NCI-H2171 treated with DMSO at 0.1 percent for 48 hours (cell line): Measurements from ENCODE around the gene ZIM2.
"Not testable (repeated sequence)": the region's sequence is repeated elsewhere in the genome, so short reads cannot be mapped to it uniquely, and the experiment has no call there.

Source experiments
- DNase-seq: peaks from one replicate; lab custom pipeline; 2025; lab: John Stamatoyannopoulos, UW

Gene ZIM2

DNA sequence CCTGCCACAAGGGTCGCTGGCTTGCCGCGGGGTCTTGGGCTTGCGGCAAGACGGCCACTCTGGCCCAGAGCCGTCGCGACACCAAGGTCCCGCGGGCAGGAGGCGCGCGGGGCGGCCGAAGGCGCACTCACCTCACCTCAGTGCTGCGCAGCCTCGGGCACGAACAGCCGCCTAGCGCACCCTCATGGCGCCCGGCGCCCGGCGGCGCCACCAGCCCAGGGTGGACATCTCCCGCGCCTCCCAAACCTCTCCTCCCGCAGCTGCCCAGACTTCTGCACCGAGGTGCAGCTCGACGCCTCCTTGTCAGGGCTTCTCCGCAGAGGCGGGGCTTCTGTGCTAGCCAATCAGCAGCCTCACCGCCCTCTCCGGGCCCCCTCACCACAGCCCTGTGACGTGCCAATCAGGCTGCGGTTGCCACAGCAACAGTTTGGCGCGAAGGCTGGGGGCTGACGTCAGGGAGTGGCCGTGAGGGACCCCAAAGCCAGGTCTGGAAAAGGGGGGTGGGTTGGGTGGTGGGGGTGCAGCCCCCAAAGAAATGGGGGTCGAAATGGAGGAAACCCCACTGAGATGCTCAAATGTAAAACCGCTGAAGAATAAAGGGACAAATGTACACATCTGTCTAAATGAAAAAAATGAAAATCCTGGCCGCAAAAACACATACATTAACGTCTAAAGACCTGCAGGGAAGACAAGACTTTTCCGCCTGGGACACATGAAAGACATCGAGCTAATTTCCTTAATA, at the start of gene ZIM2, which contains the start of gene PEG3:
Gene ZIM2, minus strand, starts transcription at position 276 of the 742 bp plus-strand sequence. CDS start 16,449 bp downstream, outside the sequence.
Gene PEG3, minus strand, starts transcription at position 276 of the 742 bp plus-strand sequence. CDS start 16,071 bp downstream, outside the sequence.
- no peak for DNase-seq

GRCh38 chr19:56885173-56885985, 44.9 kb upstream of the ZIM2 start:
- no peak for DNase-seq

DNA sequence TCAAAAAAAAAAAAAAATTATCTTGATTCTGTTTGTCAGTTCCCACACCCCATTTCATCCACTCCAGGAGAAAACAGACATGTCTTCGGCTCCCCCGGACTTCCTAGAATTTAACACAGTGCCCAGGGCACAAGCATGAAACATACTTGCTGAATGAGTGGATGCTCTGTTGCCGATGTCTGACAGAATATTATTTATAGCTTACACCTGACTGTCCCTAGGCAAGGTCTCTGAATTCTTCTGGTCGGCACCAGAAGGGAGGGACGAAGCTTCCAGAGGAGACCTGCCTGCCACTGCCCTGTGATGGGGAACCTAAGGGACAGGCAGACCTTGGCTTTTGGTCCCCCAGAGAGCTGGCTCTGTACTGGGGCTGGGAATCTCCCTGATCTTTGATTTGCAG, 43.9 kb upstream of the ZIM2 start:
- no peak for DNase-seq

GRCh38 chr19:56880592-56881190, 40.2 kb upstream of the ZIM2 start:
- no peak for DNase-seq

DNA sequence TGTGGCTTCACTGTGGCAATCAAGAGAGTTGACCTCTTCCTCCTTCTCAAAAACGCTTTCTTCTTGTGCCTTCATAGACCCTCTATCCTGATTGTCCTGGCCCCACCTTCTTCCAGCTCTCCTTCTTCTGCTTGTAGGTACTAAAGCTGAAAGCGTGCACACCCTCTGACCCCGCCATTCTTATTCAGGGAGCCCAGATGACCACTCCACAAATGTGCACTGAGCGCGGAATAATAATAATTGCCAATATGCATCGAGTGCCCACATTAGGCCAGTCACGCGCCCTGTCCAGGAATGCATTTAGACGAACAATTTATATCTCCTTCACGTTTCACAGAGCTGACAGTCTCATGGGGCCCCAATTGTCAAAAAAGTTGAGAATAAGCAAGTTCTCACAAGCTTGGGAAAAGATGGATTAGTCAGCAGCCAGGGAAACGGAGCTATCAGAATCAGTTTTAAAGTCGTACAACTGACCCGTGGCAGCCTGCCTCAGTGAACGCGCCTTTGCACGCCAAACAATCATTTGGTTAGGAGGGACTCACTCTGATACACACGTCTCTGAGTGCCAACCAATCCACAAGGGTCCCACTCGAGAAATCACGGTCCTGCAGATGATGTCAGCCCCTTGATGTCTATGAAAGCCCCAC, 36.7 kb upstream of the ZIM2 start:
- DNase-seq = no peak

GRCh38 chr19:56875717-56876116, 35.2 kb upstream of the ZIM2 start:
- DNase-seq = no peak

DNA sequence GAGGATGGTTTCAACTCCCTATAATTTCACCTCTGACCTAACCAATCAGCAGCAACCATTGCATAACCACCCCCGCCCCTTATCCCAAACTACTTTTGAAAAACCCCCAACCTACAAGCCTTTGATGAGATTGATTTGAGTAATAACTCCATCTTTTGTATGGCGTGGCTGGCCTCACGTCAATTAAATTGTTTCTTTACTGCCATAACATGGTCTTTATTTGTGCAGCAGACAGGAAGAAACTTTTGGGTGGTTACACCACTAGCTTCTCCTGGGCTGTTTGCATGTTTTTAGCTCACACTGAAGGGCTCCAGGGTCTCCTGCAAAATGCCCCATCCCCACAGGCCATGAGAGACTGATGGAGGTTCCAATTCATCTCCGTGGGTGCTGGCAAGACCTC, 34.0 kb upstream of the ZIM2 start:
- DNase-seq = no peak

- DNase-seq = no peak
These were observed 33.0 kb upstream of the ZIM2 start for GRCh38 chr19:56873493-56873892.

DNA sequence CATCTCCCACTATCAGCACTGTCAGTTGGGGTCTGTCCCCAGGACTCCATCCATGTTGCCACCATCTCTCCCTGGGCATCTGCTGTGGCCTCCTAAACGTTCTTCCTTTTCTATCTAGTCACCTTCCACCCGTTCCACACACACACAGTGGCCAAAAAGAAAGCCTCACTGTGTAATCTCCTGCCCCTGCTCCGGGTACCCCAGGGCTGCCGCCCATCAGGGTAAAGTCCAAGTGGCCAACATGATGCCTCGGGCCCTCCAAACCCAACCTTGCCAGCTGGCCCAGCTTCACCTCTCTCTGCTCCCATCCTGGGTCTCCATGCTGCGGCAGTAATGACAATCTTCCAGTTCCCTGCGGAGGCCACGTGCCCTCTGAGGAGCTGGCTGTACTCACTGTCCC, 29.4 kb upstream of the ZIM2 start:
- no peak for DNase-seq

DNA sequence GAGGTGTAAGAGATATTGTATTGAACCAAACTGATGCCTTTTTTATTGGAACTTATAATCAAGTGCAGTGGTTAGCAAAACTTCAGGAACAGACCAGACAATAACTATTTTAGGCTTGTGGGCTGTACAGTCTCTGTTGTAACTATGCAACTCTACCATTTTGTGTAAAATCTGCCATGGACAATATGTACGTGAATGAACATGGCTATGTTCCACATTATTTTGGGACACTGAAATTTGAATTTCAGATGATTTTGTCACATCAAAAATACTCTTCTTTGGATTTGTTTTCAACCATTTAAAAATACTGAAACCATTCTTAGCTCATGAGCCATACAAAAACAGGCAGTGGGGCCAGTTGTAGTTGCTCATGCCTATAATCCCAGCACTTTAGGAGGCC, 27.9 kb upstream of the ZIM2 start:
- DNase-seq = no peak

GRCh38 chr19:56866538-56866937, 26.0 kb upstream of the ZIM2 start:
- no peak for DNase-seq

DNA sequence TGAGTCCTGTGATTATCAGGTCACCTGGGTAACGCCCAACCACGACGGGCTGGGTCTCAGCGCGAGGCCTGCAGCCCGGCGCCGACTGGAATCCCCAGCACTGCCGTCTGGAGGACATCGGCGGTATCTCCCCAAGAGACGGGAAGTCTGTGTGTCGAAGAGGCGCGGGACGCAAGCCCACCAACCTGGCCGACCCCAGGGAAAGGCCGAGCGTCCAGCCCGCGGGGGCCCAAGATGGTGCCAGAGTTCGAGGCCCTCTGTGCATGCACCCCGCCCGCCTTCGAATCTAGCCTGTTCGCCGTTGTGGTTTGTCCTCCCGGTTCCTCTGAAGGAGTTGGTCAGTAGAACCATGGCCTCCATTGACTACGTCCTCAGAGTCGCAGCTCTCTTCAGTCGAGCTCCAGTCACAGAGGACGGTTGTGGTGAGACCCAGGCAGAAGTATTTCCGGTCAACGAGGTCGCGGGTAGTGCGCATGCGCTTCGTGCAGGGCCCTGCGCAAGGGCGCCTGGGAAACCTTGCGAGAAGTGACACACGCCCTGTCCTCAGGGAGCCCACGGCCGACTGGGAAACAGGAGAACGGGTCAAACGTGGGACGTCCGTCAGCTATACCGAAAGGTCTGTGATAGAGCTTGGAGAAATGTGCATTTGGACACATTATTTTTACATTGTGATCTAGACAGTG, 24.1 kb upstream of the ZIM2 start:
- no peak for DNase-seq

DNA sequence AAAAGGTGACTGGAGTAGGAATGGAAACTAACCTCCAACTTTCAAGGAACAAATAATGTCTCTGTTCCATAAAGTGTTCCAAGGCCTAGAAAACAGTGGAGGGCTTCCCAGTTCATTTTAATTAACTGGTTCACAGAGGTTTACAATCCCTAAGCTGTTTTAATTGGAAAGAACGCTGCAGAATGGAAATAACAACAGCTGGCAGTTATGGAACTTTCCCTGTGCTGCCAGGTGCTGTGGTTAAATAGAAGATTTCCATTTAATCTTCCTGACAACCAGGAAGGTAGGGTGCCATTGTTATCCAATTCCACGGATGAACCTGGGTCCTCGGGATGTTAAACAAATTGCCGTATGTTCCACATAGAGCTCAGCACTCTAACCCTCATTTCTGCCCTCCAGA, 22.2 kb upstream of the ZIM2 start:
- DNase-seq = no peak

- DNase-seq = not testable (repeated sequence)
These were observed 19.9 kb upstream of the ZIM2 start for GRCh38 chr19:56860409-56860808.

DNA sequence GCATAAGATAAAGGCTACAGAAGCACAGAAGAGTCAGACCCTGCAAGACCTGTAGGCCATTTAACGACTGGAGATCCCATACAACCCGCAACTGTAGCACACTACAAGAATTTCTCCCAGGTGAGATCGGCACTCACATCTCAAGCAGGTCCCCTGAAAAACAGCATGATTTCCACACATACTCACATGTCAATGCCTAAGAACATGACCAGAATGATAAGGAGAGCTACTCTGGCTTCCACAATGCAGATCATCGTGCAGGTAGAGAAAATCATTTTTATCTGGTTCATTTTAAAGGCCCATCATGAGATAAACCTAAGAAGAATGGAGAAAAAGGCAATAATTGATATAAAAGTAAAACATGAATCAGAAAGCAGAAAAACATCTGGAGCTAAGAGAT, 17.5 kb upstream of the ZIM2 start:
- DNase-seq = no peak

- no peak for DNase-seq
These were observed 16.3 kb upstream of the ZIM2 start for GRCh38 chr19:56856822-56857221.

DNA sequence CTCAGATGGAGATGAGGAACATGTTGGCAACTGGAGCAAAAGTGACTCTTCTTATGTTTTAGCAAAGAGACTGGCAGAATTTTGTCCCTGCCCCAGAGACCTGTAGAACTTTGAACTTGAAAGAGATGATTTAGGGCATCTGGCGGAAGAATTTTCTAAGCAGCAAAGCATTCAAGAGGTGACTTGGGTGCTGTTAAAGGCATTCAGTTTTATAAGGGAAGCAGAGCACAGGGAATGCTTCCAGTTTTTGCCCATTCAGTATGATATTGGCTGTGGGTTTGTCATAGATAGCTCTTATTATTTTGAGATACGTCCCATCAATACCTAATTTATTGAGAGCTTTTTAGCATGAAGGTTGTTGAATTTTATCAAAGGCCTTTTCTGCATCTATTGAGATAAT, 11.8 kb upstream of the ZIM2 start:
- not testable (repeated sequence) for DNase-seq

GRCh38 chr19:56848166-56848565, 7.6 kb upstream of the ZIM2 start:
- no peak for DNase-seq

DNA sequence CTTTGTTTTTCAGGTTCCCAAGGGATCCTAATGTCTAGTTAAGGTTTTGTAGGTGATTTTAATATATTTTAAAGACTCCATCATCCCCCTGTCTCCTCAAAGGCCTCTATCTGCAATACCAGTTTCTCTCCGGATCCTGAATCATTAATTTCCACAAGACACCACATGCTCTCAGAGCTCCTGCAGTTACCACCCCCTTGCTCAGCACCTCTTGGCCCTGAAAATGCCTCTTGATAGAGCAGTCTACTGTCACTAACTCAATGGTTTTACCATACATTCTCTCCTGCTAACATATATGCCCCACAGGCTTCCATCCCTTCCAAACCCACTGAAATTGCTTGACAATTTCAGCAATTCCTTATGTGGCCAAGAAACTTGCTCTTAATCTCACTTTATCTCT, 1.9 kb upstream of the ZIM2 start:
- no peak for DNase-seq

DNA sequence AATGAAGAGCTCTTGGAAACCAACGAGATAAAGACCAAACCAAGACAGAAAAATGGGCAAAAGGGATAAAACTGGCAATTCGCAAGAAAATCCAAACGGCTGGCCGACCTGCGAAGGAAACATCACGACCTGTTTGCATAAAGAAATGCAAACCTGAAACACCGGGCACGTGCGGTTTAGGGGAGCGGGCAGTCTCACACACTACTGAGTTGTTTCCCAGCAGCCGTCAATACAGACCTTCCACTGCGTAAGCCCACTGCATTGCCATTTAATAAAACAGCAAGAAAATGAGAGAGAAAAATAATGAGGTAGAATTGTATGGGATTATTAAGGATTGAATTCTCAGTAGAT, 642 bp upstream of the ZIM2 start:
- no peak for DNase-seq

- no peak for DNase-seq
These were observed 675 bp downstream of the ZIM2 start for GRCh38 chr19:56839652-56840450.
